LNCAP (cell line): ENCODE measurements around the gene KCTD16.

ENCODE experiments used
- TF ChIP-seq, protein P1 (sequence below): fragments of 450-650 bp; IDR thresholded peaks from 2 replicates; pipeline ENCODE4 v1.5.1; 2017; ENCODE audit warnings: mild to moderate bottlenecking

KCTD16 gene

DNA sequence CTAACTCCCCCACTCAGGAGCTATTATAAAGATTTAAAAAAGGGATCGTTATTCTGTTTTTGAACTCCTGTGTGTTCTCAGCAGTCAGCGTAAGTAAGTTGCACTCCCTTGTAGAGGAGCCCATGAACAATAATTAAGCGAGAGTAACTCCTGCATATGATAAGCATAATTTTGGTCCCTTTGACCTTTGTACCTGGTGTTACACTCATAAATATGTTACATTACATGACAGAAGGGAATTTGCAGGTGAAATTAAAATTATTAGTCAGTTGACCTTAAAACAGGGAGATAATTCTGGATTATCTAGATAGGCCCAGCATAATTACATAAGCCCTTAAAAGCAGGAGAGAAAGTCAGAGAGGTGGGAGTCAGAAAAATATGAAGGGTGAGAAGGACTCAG, 197.3 kb downstream of the KCTD16 start:
- TF ChIP-seq, protein P1, sequence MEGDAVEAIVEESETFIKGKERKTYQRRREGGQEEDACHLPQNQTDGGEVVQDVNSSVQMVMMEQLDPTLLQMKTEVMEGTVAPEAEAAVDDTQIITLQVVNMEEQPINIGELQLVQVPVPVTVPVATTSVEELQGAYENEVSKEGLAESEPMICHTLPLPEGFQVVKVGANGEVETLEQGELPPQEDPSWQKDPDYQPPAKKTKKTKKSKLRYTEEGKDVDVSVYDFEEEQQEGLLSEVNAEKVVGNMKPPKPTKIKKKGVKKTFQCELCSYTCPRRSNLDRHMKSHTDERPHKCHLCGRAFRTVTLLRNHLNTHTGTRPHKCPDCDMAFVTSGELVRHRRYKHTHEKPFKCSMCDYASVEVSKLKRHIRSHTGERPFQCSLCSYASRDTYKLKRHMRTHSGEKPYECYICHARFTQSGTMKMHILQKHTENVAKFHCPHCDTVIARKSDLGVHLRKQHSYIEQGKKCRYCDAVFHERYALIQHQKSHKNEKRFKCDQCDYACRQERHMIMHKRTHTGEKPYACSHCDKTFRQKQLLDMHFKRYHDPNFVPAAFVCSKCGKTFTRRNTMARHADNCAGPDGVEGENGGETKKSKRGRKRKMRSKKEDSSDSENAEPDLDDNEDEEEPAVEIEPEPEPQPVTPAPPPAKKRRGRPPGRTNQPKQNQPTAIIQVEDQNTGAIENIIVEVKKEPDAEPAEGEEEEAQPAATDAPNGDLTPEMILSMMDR: no peak

DNA sequence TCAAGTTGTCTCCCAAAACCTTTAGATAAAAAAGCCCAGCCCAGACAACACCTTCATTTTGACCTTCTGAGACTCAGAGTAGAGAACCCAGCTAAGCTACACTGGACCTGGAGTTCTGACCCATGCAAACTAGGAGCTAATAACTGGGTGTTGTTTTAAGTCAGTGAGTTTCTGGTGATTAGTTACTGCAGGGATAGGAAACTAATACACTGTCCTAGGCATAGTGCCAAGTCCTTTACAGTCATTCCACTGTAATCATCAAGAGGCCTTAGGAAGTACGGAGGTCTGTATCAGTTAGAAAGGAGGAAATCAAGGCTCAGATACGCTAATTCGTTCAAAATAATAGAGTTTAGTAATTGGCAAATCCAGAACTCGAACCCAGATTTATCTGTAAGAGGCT, 197.9 kb downstream of the KCTD16 start:
- TF ChIP-seq, protein P1: no peak

DNA sequence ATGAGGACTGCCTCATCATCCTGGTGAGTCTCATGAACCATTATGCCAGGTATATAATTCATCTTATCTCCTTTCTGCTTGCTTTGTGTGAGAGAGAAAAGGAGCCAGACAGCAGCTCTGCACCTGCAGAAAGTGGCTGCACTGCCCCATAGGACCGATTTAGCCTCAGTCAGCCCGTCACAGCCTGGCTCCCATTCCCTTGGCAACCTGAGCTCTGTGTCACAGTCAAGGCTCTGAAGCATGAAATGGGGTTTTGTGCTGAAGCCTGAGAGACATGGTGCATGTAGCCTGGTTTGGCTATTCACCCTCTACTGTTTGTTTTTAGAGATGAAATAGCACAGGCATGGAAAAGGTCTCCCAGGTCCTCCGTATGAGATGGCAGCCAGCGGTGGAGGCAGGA, 198.3 kb downstream of the KCTD16 start:
- TF ChIP-seq, protein P1: no peak

DNA sequence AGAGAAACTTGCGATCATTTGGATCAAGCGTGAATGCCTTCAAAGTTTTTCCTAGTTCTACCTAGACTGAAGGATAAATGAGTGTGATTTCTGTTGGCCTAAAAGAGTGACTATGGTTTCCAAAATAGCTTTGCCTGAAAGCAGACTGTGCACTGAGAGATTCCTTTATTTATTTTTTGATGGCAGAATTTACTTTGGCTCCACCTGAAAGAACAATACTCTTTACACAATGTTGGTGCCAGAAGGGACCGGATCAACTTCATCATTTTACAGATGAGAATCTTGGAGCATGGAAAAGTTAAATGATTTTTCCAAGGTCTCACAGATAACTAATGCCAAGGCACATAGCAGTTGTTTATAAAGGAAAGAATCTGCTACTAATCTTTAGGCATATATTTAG, 199.6 kb downstream of the KCTD16 start:
- TF ChIP-seq, protein P1: no peak

DNA sequence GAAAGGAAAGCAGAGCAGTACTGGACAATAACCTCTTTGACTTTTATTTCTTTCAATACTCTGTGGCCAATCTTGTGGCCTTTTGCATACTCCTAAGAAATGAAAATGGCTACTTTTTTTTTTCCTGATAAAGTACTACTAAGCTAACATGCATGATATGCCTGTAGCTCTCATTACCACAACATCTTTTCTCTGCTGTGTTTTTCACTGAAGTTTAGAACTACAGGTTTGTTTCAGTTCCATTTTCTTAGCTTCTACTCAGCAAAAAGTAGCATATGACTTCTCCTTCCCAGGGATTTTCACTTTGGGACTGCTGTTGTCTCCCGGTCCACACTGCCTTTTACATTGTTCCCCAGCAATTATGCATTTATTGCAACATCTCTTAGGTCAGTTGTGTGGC, 204.0 kb downstream of the KCTD16 start:
- TF ChIP-seq, protein P1: no peak

DNA sequence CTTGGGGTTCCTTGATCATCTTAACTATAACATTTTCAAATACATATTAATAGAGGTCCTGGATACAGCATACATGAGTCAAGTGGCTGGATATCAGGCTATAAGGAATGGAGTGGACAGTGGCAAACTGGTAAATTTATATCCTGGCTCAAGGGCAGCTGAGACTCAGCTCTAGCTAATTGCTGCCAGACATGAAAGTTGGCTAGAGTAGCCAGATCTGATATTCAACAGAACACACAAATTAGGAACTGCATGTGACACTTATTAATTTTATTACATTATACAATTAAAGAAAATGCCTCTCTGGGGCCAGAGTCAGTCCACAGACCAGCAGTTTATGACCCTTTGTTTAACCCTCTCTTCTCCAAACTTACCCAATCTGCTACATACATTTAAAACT, 206.5 kb downstream of the KCTD16 start:
- TF ChIP-seq, protein P1: no peak

DNA sequence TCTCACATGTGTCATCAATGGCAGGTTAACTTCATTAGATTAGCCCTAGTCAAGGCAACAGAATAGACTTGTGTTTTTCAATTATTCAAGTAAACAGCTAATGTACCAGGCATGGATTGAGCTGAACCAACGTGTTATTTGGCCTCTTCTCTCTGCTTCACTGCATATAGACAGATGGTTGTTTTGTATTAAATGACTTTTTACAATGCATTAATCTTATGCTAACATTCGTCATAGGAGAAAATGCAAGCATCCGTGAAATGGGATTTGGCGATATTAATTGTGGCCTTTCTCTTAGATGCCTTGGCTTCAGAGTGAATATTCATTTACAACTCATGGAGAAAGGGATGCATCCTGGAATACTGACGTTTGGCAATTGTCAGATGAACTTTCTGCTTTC, 208.0 kb downstream of the KCTD16 start:
- TF ChIP-seq, protein P1: no peak

DNA sequence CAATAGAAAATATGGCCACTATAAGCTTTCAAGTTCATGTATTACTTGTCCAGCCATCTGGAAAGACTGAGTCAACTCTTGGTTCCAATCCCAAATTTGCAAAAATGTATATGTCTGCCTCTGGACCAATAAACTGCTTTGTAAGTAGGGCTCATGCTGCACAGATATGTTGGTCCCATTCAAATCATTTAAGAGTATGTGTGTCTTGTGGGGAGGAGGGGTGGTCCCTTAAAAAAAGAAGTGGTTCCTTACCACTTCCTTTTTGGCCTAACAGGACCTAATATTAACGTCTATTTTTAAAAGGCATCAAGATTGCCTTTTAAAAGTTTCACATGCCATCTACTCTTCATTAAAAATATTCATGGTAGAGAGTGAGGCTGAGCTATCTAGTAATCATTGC, 214.9 kb downstream of the KCTD16 start:
- TF ChIP-seq, protein P1: no peak
